ENCODE data around the gene G3BP1.
"Not testable (repeated sequence)": the region's sequence is repeated elsewhere in the genome, so short reads cannot be mapped to it uniquely, and the experiment has no call there.

The G3BP1 gene

DNA sequence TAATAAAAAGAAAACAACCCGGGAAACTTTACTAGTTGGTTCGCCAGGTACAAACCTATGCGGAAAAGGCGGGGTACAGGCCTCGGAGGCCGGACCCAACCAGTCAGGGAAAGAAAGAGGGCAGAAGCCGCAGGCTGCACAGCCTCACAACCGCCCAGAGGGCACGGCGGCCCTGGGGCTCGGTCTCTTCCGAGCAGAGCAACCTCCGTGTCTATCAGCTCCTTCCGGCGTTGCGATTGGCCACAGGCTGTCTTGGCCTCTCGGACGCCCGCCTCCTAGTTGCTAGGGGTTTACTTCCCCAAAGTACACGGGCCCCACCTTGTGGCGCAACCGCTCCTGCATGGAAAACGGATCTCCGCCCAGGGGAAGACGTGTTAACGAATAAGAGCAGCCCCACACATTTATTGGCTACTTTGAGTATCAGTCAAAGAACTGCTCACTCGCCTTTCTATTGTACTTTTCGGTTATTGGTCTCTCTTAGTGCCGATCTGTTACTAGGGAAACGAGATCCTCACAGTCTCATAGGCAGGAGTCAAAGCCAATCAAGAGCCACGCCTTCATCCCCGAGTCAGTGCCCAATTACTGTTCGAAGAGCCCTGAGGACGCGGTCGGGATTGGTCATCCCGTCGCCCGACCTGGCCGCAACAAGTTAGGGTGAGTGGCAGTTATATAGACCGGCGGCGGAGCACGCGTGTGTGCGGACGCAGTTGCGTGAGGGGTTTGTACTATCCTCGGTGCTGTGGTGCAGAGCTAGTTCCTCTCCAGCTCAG, at the start of gene G3BP1:
Gene G3BP1, plus strand, starts transcription at position 696 of the 770 bp plus-strand sequence. CDS start 14,667 bp downstream, outside the sequence.
- Histone ChIP-seq H3K36me3 (ENCODE audit: insufficient read depth, low read length) (no peaks in the 10 kb centered on the region), H2AFZ (ENCODE audit: low read depth, low read length) (peak within 1 kb of the TSS; percentile 42), H3K9me3 (ENCODE audit: low read length) (no peaks in the 10 kb centered on the region), H3K27me3 (ENCODE audit: insufficient read depth, low read length) (no peaks in the 10 kb centered on the region), H3K4me1 (ENCODE audit: insufficient read depth, low read length) (peaks cover 42% of the 10 kb centered on the region), H3K4me3 (ENCODE audit: low read length) (peak within 1 kb of the TSS; percentile 94)

- Histone ChIP-seq H3K9me3 (ENCODE audit: low read length) (no peaks in the 10 kb centered on the region), H3K4me1 (ENCODE audit: insufficient read depth, low read length) (peaks cover 14% of the 10 kb centered on the region), H3K27me3 (ENCODE audit: insufficient read depth, low read length) (no peaks in the 10 kb centered on the region), H3K36me3 (ENCODE audit: insufficient read depth, low read length) (no peaks in the 10 kb centered on the region), H3K4me3 (ENCODE audit: low read length) (no peak overlapping the region), H2AFZ (ENCODE audit: low read depth, low read length) (no peak overlapping the region)
These were observed 49.2 kb upstream of the G3BP1 start for GRCh38 chr5:151722546-151722945.

- no peaks in the 10 kb centered on the region for H3K27me3 ChIP-seq (ENCODE audit: insufficient read depth, low read length)
- H3K36me3 ChIP-seq (ENCODE audit: insufficient read depth, low read length), result no peaks in the 10 kb centered on the region
- no peaks in the 10 kb centered on the region for H3K9me3 ChIP-seq (ENCODE audit: low read length)
- no peak overlapping the region for H2AFZ ChIP-seq (ENCODE audit: low read depth, low read length)
- H3K4me3 ChIP-seq (ENCODE audit: low read length), result no peak overlapping the region
- H3K4me1 ChIP-seq (ENCODE audit: insufficient read depth, low read length), result peaks cover 14% of the 10 kb centered on the region
These were observed 47.4 kb upstream of the G3BP1 start for GRCh38 chr5:151724360-151724759.

DNA sequence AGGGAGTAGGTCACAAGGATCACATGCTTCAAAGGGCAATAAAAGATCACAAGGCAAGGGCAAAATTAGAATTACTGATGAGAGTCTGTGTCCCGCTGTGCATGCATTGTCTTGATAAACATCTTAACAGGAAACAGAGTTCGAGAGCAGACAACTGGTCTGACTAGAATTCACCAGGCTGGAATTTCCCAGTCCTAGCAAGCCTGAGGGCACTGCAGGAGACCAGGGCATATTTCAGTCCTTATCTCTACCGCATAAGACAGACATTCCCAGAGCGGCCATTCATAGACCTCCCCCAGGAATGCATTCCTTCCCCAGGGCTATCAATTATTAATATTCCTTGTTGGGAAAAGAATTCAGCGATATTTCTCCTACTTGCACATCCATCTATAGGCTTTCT, 42.2 kb upstream of the G3BP1 start:
- not testable (repeated sequence) for H3K27me3 ChIP-seq (ENCODE audit: insufficient read depth, low read length); H3K36me3 ChIP-seq (ENCODE audit: insufficient read depth, low read length); H3K4me3 ChIP-seq (ENCODE audit: low read length); H3K9me3 ChIP-seq (ENCODE audit: low read length); H3K4me1 ChIP-seq (ENCODE audit: insufficient read depth, low read length); H2AFZ ChIP-seq (ENCODE audit: low read depth, low read length)

DNA sequence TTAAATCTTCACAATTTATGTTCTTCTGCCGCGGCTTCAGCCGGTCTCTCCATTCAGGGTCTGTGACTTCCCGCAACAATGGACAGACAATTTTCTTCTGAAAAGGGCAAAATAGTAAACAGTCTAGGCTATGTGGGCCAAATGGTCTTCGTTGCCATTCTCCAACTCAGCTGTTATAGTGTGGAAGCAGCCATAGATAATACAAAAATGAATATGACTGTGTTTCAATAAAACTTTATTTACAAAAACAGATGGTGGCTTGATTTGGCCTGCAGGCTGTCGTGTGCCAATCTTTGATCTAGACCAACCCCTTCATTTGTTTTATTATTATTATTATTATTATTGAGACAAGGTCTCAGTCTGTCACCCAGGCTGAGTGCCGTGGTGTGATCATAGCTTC, 41.4 kb upstream of the G3BP1 start:
- no peak overlapping the region for H3K4me3 ChIP-seq (ENCODE audit: low read length)

DNA sequence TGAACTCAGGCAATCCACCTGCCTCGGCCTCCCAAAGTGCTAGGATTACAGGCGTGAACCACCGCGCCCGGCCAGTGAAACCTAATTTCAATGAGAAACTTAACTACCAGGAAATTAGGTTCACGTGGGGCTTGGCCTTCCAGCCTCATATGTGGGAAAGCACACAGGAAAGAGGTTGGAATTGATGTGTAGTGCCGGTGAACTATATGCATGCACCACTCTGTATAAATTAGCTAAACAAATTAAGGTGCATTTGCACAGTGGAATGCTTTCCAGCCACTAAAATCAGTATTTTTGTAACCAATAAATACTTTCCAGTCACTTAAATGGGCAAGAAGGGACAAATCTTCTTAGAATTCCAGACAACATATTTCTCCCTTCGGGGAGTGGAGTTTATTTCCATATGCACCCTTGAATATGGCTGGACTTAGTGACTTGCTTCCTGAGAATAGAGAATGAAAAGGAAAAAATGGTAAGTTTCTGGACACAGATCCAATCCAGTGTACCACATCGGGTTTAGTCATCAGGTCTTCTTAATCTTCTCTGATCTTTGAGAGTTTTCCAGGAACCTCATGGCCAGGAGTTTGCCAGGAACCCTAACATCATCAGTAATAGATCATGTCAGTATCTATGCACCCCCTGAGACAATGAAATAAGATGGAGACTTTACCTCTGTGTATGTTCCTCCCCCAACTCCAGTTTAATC, 38.2 kb upstream of the G3BP1 start:
- H3K4me3 ChIP-seq (ENCODE audit: low read length), result no peak overlapping the region
- no peaks in the 10 kb centered on the region for H3K9me3 ChIP-seq (ENCODE audit: low read length)
- H3K27me3 ChIP-seq (ENCODE audit: insufficient read depth, low read length), result no peaks in the 10 kb centered on the region
- no peaks in the 10 kb centered on the region for H3K36me3 ChIP-seq (ENCODE audit: insufficient read depth, low read length)
- no peak overlapping the region for H2AFZ ChIP-seq (ENCODE audit: low read depth, low read length)
- H3K4me1 ChIP-seq (ENCODE audit: insufficient read depth, low read length), result no peaks in the 10 kb centered on the region

More for the DNA sequence above, 41.4 kb upstream of the G3BP1 start:
- Histone ChIP-seq H3K27me3 (ENCODE audit: insufficient read depth, low read length) (no peaks in the 10 kb centered on the region), H2AFZ (ENCODE audit: low read depth, low read length) (no peak overlapping the region), H3K4me1 (ENCODE audit: insufficient read depth, low read length) (peaks cover 5% of the 10 kb centered on the region), H3K36me3 (ENCODE audit: insufficient read depth, low read length) (no peaks in the 10 kb centered on the region), H3K9me3 (ENCODE audit: low read length) (no peaks in the 10 kb centered on the region)

DNA sequence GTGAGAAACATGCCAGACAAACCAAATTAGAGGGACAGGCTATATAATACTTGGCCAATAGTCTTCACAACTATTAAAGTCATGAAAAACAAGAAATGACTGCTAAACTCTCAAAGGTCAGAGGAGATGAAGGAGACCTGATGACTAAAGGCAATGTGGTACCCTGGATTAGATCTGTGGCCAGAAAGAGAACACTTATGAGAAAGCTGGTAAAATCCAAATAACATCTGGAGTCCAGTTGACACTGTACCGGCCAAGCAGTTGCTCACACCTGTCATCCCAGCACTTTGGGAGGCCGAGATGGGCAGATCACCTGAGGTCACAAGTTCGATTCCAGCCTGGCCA, 37.7 kb upstream of the G3BP1 start:
- no peaks in the 10 kb centered on the region for H3K27me3 ChIP-seq (ENCODE audit: insufficient read depth, low read length)
- H3K9me3 ChIP-seq (ENCODE audit: low read length), result no peaks in the 10 kb centered on the region
- no peaks in the 10 kb centered on the region for H3K36me3 ChIP-seq (ENCODE audit: insufficient read depth, low read length)
- no peak overlapping the region for H3K4me3 ChIP-seq (ENCODE audit: low read length)
- no peak overlapping the region for H2AFZ ChIP-seq (ENCODE audit: low read depth, low read length)
- H3K4me1 ChIP-seq (ENCODE audit: insufficient read depth, low read length), result no peaks in the 10 kb centered on the region

DNA sequence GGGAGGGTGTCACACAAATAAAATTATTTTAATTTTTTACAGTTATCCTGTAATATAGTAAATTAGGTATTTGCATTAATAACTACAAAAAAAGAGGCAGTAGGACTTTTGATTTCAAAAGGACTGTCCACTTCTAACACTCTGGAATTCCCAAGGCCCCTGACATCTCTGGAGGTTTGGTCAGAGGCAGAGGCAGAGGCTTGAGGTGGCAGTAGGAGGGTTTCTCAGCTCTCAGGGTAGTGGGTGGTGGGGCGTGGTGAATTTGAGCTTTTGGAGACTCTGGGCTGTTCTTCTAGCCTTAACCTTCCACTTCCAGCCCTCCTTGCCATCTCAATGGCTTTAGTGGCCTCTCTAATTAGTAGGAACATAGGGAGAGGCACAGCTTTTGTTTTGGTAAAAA, 36.1 kb upstream of the G3BP1 start:
- no peaks in the 10 kb centered on the region for H3K36me3 ChIP-seq (ENCODE audit: insufficient read depth, low read length)
- no peak overlapping the region for H3K4me3 ChIP-seq (ENCODE audit: low read length)
- no peaks in the 10 kb centered on the region for H3K9me3 ChIP-seq (ENCODE audit: low read length)
- H3K4me1 ChIP-seq (ENCODE audit: insufficient read depth, low read length), result peaks cover 9% of the 10 kb centered on the region
- no peak overlapping the region for H2AFZ ChIP-seq (ENCODE audit: low read depth, low read length)
- no peaks in the 10 kb centered on the region for H3K27me3 ChIP-seq (ENCODE audit: insufficient read depth, low read length)

DNA sequence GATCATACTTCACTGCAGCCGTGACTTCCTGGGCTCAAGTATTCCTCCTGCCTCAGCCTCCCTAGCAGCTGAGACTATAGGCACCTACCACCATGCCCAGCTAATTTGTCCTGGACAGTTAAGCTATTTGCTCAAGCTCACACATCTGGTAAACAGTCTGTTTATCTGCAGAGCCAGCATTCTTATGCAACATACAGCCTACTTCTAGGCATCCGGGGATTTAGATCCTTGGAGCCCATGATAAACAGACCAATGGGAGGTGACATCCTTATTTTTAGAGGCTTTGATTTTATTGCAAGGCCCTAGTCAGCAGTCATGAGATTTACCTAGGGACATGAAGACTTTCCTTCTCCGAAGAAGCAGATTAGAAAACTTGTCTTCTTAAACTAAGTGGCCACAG, 34.3 kb upstream of the G3BP1 start:
- H3K4me1 ChIP-seq (ENCODE audit: insufficient read depth, low read length), result peaks cover 9% of the 10 kb centered on the region
- no peaks in the 10 kb centered on the region for H3K36me3 ChIP-seq (ENCODE audit: insufficient read depth, low read length)
- no peaks in the 10 kb centered on the region for H3K27me3 ChIP-seq (ENCODE audit: insufficient read depth, low read length)
- H2AFZ ChIP-seq (ENCODE audit: low read depth, low read length), result no peak overlapping the region
- H3K4me3 ChIP-seq (ENCODE audit: low read length), result no peak overlapping the region
- no peaks in the 10 kb centered on the region for H3K9me3 ChIP-seq (ENCODE audit: low read length)

DNA sequence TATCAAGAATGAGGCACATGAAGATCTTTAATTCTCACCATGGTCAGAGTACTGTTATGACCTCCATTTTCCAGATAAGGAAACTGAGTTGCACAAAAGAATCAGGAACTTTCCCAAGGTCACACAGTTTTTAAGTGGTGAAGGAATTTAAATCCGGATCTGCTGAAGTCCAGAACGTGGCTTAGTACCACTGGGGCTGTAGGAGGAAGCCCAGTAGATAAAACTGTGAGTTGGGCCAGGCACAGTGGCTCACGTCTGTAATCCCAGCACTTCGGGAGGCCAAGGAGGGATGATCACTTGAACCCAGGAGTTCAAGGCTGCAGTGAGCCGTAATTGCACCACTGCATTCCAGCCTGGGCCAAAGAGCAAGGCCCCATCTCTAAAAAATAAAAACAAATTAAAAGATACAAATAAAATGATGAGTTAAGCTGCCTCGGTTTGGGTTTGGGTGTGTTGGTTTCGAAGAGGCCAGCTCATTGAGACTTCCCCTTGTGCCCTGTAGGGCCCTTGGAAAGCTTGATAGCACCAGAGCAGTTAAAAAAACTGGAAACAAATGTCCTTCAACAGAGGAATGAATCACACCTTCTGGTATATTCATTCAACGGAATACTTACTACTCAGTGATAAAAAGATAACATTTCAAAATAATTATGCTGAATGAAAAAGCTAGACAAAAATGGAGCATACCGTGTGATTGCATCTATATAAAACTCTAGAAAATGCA, 33.5 kb upstream of the G3BP1 start:
- Histone ChIP-seq H3K36me3 (ENCODE audit: insufficient read depth, low read length) (no peaks in the 10 kb centered on the region), H2AFZ (ENCODE audit: low read depth, low read length) (no peak overlapping the region), H3K9me3 (ENCODE audit: low read length) (no peaks in the 10 kb centered on the region), H3K4me1 (ENCODE audit: insufficient read depth, low read length) (peaks cover 9% of the 10 kb centered on the region), H3K4me3 (ENCODE audit: low read length) (no peak overlapping the region), H3K27me3 (ENCODE audit: insufficient read depth, low read length) (no peaks in the 10 kb centered on the region)

DNA sequence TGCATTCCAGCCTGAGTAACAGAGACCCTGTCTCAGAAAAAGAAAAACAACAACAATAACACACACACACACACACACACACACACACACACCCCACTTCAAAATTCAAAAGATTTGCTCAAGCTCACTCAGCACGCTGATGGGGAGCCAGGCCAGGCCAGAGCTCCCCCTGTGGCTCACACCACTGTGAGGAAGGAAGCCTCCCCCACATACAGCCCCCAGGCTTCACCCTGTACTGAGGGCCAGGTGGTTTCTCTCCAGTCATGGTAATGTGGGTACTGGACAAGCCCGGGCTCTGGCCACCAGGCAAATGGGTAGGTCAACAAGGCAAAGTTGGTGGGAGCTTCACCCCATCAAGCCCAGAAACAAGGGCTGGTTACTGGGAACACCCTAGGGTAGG, 32.4 kb upstream of the G3BP1 start:
- H3K4me3 ChIP-seq (ENCODE audit: low read length), result no peak overlapping the region
- peaks cover 9% of the 10 kb centered on the region for H3K4me1 ChIP-seq (ENCODE audit: insufficient read depth, low read length)

GRCh38 chr5:151739939-151740335, 31.8 kb upstream of the G3BP1 start:
- Histone ChIP-seq H3K9me3 (ENCODE audit: low read length) (no peaks in the 10 kb centered on the region), H3K4me3 (ENCODE audit: low read length) (peak overlapping the region; percentile 3), H3K36me3 (ENCODE audit: insufficient read depth, low read length) (peaks cover 4% of the 10 kb centered on the region), H3K4me1 (ENCODE audit: insufficient read depth, low read length) (peaks cover 9% of the 10 kb centered on the region), H2AFZ (ENCODE audit: low read depth, low read length) (peak overlapping the region; percentile 7), H3K27me3 (ENCODE audit: insufficient read depth, low read length) (no peaks in the 10 kb centered on the region)

More for the DNA sequence above, 32.4 kb upstream of the G3BP1 start:
- no peaks in the 10 kb centered on the region for H3K9me3 ChIP-seq (ENCODE audit: low read length)
- H3K27me3 ChIP-seq (ENCODE audit: insufficient read depth, low read length), result no peaks in the 10 kb centered on the region
- H3K36me3 ChIP-seq (ENCODE audit: insufficient read depth, low read length), result no peaks in the 10 kb centered on the region
- no peak overlapping the region for H2AFZ ChIP-seq (ENCODE audit: low read depth, low read length)

DNA sequence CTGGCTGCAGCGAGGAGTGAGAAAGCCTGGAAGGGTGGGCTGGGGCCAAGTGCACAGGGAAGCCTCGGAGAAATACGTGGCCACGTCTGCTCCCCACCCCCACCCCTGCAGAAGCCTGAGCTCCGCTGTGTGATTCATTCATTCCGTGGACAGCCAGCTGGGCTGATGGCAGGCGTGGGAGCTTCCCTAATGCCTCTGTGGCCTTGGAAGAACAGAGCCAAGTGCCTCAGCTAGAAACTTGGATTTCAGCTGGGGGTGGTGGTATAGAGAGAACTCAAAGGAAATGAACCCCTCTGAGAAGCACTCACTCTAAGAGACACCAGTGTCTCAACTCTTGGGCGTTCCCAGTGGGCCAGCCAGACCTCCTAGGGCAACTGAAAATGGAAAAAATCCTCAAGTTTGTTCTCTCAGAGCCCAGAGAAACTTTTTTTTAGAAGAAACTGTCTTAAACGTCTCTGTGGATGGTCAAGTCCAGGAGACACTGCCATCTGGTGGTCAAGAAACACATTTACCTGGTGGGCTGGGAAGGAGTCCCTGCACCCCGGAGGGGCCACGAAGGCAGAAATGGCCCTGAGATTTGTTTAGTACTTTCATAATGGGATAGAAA, 31.3 kb upstream of the G3BP1 start:
- Histone ChIP-seq H2AFZ (ENCODE audit: low read depth, low read length) (peak overlapping the region; percentile 7), H3K36me3 (ENCODE audit: insufficient read depth, low read length) (peaks cover 9% of the 10 kb centered on the region), H3K4me1 (ENCODE audit: insufficient read depth, low read length) (peaks cover 9% of the 10 kb centered on the region), H3K4me3 (ENCODE audit: low read length) (peak overlapping the region; percentile 3), H3K27me3 (ENCODE audit: insufficient read depth, low read length) (no peaks in the 10 kb centered on the region), H3K9me3 (ENCODE audit: low read length) (no peaks in the 10 kb centered on the region)
